NCI-H2107 treated with DMSO at 0.1 percent for 48 hours (cell line): Measurements from ENCODE around the gene NSF.

Experiments used
- DNase-seq: peaks from one replicate; lab custom pipeline; 2025; ENCODE audit not compliant: unreplicated experiment; lab: John Stamatoyannopoulos, UW

Gene NSF

DNA sequence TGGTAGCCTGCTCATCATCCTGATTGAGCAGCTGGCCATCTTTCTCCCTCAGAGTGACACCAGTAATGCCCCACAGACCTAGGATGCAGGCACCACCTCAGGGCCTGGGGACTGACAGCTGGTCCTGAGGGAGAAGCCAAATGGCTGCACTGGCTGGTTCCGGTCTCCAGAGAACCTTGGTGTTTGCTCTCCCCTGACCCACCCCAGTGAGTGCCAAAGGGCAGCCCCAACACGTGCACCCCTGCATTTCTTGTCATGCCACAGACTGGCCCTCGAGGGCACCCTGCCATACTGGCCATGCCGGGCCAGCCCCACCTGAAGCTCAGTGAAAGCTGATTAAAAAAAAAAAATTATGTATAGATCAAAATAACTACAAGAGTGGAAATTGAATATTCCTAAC lies 127.5 kb downstream of the NSF start:
- no peak for DNase-seq

DNA sequence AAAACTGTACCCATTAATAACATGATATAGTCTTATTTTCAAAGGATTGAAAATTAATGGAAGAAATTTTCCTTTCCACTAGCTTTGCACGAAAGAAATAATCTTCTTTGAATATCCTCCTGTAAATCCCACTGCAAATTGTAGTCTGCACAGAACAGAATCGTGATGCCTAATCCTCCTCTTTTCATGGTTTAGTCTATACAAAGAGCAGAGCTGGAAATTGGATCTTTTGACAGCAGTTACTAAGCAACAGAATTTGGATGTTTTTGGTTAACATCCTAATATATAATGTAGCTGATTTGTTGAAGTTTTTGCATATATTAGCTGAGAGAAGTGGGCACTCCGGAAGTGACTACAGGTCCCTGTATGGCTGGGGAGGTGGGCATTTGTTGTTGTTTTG lies 129.4 kb downstream of the NSF start:
- no peak for DNase-seq

- DNase-seq = no peak
These were observed 129.9 kb downstream of the NSF start for GRCh38 chr17:46720408-46720807.

DNA sequence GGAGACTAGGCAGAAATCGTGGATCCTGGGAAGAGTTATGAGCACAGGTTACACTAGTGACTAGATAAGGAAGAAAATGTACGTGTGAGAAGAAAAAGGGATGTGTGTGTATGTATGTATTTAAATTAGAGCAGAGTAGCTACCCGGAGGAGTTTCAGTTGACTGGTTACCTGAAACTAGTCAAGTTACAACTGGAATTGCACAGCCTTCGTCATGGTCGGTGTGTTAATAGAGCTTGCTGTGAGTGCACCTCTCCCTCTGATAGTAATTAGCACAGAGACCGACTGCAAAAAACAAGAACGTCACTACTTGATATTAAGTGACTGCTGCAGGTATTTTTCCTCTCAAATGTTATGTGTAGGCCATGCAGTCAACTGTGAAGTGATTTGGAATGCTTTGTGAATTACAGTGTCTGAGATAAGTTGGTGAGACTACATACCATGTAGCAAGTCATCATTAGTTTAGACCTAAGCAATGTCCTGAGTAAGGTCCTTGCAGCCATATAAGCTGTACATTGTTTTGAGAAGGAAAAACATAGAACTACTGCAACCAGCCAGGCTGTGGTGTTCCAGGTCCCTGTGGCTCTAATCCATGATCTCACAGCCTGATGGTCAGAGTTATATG lies 132.3 kb downstream of the NSF start:
- DNase-seq = no peak

- DNase-seq = no peak
These were observed 135.7 kb downstream of the NSF start for GRCh38 chr17:46726206-46726605.

DNA sequence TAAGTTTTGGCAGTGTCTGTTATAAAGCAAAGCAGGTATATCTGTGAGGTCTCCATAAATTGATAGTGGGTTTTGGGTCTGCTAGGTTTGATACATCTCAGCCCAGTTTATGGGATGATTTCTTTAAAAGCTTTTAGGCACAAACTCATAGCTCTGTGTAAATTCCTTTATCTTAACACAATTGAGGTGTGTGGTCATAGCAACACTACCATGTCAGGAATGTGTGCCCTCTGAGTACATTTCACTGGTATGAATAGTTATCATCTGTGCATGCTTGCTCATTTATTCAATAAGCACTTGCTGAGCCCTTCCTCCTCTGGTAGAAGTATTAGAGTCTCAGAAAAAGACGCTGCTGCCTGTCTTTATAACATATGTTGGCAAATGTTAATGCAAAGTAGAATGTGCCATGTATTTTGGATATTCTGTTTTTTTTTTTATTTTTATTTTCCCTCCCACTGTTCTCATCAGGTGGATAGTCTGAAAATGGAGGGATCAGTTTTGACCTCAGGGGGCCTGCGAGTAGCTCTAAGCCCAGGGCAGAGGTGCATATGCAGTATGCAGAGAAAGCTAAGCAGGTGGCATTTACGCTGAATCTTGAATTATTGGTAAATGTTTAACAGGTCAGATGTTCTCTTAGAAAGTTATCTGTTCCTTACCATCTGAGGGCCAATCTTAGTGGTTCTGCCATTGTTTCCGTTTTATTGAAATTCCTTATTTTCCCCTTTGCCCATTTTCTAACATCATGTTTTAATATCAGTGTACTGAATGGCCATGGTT lies 137.3 kb downstream of the NSF start:
- DNase-seq = no peak

GRCh38 chr17:46730026-46730425 lies 139.6 kb downstream of the NSF start:
- no peak for DNase-seq

DNA sequence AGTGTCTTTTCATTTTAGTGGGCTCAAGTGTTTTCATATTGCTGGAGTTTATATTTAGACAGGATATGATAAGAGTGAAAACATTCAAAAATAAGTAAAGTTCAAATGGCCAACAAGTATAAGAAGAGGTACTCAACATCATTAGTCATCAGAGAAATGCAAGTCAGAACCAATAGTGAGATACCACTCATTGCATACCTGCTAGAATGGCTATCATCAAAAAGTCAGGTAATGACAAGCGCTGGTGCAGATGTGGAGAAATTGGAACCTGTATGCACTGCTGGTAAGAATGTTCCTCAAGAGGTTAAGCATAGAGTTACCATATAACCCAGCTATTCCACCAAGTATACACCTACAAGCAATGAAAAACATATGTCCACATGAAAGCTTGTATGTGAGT lies 140.2 kb downstream of the NSF start:
- no peak for DNase-seq

- no peak for DNase-seq
These were observed 141.7 kb downstream of the NSF start for GRCh38 chr17:46732160-46732559.

DNA sequence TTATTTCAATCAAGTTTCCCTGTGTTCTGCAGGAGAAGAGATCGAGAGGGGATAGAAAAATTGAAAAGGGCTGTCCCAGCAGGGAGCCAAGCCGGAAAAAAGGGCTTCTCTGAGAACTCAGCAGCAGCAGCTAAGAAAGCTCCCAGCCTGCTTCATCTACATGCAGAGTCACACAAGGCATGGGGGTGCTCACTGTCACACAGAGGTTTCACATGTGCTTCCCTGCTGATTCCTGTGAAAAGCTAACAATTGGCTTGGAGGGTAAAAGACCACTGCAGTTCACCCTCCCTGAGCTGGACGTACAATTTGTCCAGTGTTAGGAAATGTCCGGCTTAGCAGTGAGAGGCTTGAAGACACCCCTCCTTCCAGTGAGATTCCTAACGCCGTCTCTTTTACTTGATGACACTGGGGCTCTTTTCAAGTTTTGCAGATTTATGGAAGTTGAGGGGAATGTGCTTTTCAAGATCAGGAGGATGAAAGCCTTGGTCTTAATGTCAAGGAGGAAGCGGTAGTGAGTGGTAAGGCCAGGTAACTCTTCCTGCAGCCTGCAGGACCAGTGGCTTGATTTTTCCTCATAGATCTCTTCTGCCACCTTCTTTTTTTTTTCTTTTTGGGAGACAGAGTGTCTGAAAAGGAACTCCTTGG lies 142.4 kb downstream of the NSF start:
- no peak for DNase-seq

DNA sequence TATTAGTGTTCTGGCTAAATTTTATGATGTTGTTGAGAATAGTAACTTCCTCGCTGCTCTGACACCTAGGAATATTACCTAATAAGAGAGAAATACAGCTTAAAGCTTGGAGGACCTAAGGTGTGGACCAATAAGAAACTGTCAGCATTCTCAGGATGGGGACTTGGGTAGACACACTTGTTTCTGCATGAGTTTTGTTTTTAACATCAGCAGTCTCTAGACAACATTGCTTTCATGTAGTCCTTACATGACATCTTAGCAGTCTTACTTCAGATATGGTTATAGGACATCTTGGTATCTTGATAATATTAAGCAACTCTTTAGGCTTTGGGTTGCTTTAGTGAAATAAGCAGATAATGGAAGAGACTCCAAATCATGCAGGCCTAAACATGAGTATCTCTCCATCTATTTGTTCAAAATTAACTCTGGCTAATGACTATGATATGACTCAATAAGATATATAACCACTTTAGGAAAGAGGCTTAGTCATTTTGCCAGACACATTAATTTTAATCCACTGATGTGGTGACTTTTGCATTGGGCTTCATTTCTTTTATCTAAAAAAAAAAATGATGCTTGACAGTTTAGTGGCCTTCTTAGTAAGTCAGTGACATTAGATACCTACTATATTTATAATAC lies 143.5 kb downstream of the NSF start:
- DNase-seq = no peak

GRCh38 chr17:46736100-46736499 lies 145.6 kb downstream of the NSF start:
- no peak for DNase-seq

DNA sequence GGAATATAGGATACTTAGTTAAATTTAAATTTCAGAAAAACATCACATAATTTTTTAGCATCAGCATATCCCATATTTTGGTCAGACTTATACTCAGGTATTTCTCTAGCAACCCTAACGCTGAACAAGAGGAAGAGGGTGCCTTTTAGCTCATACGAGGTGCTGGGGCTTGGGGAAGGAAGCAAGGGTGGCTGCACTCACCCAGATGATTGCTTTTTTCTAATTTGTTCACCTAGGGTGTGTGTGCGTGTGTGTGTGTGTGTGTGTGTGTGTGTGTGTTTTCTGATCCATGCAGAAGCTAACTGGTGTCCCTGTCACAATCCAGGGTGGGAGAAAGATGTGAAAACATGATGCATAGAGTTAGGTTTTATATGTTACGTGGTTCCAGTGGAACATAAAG lies 146.9 kb downstream of the NSF start:
- DNase-seq = no peak

DNA sequence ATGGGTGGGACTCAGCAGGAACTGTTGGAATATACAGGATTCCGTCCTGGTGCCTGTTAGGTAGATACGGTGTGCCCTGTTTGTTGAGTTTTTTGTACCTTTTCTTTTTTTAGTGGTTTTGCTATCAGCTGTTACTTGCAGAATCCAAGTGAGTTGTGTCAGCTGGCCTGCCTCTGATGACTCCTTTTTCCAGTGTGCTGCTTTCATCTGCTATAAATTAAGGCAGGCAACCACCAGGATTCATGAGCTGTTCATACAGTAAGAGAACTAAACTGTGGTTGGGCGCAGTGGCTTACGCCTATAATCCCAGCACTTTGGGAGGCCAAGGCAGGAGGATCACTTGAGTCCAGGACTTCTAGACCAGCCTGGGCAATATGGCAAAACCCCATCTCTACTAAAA lies 148.1 kb downstream of the NSF start:
- no peak for DNase-seq

- DNase-seq = no peak
These were observed 149.5 kb downstream of the NSF start for GRCh38 chr17:46739982-46740381.

DNA sequence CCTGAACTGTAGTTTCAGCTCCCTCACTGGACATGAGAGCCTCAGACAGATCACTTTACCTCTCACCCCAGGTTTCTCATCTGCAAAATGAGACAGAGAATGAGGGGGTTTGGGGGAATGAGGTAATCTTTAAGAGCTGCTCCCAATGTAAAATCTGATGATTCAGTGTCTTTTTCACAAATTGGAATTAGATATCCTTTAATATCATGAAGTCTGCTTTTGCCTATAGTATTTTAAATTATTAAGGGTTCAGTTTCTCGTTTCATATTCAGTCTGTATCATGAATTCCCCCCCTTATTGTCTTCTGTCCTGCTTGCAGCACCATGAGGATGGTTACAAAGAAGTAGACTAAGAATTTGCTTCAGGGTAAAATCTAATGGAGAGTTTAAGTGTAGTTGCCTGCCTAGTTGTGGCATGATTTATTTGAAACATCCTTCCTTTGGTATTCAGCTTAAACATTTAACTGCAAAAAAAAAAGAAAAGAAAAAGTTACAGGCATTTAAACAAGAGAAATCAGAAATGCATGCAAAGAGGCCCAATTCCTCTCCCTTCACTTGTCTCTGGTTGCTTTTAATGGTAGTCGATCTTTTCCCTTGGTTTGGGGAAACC lies 150.8 kb downstream of the NSF start:
- no peak for DNase-seq

GRCh38 chr17:46742565-46743270 lies 152.2 kb downstream of the NSF start:
- DNase-seq = no peak

DNA sequence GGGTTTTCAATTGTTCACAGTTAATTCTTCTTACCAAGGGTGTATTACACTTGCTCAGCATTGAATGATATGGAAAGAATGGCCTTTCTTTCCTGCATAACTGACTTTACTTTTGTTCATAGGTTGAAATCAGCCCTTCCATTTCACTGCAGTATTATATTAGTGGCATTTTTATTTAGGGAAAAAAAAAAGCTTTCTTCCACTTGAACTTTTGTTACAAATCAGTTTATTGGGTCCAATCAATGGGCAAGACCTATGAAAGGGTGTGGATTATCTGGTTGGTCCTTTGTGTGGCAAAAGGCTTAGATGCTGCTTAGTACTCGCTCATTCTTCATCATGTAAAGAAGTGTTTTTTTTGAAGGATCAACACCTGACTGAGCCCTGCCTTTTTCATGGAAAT lies 154.0 kb downstream of the NSF start:
- DNase-seq = no peak

- DNase-seq = no peak
These were observed 154.9 kb downstream of the NSF start for GRCh38 chr17:46745376-46745775.

DNA sequence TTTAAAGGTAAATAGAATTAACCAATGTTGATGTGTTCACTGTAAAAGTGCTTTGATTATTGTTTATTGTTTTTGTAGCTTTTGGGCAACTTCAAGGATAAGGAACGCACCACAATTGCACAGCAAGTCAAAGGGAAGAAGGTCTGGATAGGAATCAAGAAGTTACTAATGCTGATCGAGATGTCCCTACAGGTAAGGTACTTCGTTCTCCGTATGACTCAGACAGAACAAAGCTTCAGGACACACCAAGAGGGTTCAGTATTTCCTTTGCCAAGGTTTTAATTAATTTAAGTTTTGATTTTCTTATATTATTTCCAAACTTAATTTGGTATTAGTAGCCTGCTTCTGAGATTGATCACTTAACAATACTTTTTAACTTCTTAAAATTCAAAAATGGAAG lies 161.0 kb downstream of the NSF start:
- no peak for DNase-seq

DNA sequence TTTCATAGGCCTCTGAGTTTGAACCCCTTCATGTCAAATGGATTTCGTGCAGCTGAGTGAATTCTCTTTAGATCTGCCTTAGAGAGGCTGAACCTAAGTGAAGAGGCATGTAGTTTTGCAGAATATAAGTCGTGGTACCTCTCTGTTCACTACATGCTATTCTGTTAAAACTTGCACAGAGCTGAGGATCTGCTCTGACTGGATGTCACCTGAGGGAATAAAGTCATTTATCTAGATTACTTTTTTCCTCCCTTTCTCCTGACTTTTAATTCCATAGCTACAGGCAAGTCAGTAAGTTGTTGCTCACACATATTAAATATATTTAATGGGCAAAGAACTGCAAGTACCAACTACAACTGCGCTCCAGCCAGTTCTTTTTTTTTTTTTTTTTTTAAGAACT lies 163.3 kb downstream of the NSF start:
- DNase-seq = no peak
